HL-60/S4 treated with phorbol 12-myristate 13-acetate at 8.2 ng/mL for 4 days and 3 days (cell line): ENCODE results near the gene CFAP65.

Experiments used
- in situ Hi-C: fragments of 300-500 bp; cut with MboI; formaldehyde crosslinking; loops from 2 replicates; pipeline ENCODE4 v1.15.0; 2022; ENCODE audit warnings: low sequenced_read_pairs

CFAP65 gene

DNA sequence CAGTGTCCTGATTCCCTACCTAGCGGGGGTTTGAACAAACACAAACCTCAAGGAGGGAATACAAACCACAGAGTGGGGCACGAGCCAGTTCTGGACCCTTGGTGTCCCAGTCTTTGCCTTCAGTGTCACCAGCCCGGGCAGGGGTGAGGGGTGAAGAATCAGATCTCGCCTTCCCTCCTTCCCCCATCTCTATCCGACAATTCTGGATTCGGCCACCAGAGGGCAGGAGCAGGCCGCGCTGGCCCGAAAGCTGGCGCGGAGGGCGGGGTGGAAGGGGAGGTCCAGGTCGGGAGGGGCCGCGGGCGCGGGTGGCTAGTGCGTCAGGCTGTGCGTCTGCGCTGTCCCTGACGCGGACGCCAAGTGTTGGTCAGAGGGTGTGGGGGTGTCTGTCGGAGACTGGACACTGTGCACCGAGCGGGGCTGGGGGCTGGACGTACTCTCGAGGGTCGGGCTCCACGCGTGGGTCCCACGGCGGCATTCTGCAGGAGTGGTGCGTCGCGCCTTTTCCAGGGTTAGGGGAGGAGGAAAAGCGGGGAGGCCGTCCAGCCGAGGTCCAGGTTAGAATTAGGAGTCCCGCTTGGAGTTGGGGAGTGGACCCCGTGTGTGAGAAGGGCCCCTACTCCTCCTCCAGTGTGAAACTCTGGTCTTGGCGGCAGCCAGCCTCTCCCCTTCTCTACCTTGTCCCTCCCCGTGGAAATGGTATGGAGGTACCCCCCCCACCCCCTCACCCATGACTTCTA lies 45.2 kb downstream of the CFAP65 start:
- in situ Hi-C loops = no loop called here

- in situ Hi-C loops = no loop called here
Observed at GRCh38 chr2:218995561-218995960, 45.8 kb downstream of the CFAP65 start.

- in situ Hi-C loops = no loop called here
Observed at GRCh38 chr2:218993345-218994315, 47.7 kb downstream of the CFAP65 start, which contains the start of gene CRYBA2. CRYBA2 (minus strand) TSS chr2:218993422; CDS start chr2:218993176, 246 bp downstream.

DNA sequence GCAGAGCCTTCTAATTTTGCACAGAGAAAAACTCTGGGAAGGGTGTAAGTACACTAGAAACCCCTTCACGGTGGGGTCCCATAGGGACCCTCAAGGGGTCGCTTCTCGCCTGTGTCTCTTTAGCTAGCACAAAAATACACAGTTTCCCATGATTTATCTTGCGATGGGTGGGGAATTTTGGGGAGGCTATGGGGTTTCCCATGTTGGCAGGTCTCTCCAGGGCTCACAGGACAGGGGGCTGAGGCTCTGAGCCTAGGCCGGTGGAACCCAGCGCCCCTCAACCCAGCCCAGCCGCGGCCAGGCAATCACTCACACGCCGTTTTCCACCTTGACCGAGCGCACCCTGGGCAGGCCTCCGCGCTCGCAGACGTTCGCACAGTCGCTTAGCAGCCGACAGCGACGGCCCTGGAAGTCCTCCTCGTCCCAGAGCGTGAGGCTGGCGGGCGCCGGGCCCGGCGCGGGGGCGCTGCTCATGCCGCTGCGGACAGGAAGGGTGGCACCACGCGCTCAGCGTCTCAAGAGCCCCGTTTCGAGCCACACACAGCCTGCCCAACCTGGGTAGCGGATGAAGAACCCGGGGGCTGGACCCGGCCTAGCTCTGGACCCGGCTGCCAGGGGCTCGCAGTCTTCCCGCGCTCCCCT lies 48.5 kb downstream of the CFAP65 start:
- in situ Hi-C loops = no loop called here

DNA sequence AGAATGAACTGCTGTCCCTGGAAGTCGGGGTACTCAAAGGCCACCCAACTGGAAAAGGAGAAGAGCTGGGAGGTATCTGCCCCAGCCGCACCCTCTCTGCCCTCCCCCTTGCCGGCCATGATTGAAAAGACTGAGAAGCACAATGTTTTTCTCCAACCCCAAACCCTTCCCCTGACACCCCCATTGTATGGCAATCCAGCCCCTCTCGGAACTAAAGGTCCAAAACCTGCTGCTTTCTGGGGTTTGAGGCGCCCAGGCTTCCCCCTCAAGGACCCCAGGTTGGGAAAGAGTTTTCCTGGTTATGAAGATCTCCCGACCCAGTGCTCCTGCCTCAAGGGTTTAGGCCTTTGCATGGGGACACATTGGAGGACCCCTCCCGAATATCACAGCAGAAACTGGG lies 49.1 kb downstream of the CFAP65 start:
- in situ Hi-C loops = no loop called here

DNA sequence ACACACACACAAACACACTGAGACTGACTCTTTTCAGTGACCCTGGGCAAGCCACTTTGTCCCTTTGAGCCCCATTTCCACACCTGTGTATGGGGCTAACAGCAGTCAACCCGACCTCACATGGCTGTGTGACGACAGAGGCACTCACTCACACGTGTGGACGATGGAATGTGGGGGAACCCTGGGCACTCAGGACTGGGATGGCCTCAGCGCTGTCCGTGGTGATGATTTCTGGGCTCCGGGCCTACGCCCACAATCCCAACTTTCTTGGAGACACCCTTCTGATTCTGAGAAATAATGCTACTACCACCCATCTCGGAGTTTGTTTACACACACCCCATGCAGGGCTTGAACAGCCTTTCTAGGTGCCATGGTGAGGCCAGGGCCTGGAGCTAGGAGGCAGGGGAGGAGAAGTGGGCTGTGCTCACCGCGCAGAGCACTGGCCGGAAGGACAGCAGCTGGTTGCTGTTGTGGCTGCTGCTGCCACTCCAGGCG lies 49.6 kb downstream of the CFAP65 start:
- in situ Hi-C loops = no loop called here

- in situ Hi-C loops = no loop called here
Observed at GRCh38 chr2:218990612-218991011, 50.7 kb downstream of the CFAP65 start.

DNA sequence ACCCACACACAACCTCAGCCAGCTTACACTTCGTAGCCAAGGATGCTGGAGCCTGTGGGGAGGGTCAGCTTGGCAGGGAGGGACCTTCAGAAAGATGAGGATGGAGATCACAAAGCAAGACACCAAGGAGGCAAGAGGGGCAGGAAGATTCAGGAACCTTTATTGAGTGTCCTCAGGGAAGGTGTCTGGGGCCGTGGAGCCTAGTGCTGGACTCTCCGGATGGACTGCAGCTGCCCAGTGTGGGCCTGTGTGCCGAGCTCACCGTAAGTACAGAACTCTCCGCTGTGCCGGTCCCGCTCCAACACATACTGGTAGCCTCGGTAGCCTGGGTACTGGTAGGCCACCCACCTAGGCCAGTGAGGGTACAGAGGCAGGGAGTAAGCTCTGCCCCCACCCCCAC lies 51.3 kb downstream of the CFAP65 start:
- in situ Hi-C loops = no loop called here

- in situ Hi-C loops = no loop called here
Observed at GRCh38 chr2:218988650-218989049, 52.7 kb downstream of the CFAP65 start.

DNA sequence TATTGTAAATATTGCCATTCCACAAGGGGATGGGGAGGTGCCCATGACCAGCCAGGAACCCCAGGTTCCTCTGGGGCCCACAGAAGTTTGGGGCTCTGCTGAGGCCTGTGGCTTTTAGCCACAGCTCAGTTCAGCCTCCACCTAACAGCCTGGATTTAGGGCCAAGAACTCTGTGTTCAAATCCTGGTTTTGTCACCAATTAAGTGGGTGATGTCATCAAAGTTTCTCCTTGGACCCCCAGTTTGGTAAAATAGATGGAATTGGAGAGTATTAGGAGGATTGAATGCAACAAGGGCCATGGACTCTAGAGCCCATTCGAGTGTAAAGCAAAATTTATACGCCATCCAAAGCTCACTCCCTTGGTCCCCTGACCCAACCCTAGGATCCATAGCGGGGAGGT lies 53.2 kb downstream of the CFAP65 start:
- in situ Hi-C loops = no loop called here

DNA sequence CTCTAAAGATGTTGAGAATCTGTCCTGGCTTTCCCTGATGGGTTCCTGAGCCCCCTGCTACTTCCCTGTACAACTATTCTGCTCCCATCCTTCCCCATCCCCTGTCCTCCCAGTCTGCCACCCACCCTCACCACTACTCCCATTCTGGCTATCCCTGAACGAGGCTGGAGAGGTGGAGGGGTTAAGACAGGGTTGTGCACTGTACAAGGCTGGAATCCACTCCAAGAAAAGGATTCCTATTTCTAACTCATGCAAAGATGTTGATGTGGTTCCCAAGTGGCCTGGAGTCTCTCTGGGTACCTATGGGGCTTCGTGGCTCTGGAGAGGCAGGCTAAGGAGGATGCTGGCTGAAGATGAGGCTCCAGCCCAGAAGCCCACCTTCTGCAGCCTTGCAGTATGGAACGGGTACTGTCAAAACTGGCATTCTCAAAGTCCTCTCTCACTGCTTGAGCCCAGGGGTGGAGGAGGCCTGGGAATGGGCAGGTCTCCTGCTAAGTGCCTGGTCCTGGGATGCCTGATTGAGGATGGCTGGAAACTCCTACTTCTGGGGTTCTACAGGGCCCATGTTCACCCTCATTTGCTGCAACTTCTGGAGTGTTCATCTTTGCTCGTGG lies 55.1 kb downstream of the CFAP65 start:
- in situ Hi-C loops = no loop called here

- in situ Hi-C loops = no loop called here
Observed at GRCh38 chr2:218985325-218986091, 55.8 kb downstream of the CFAP65 start.

- in situ Hi-C loops = no loop called here
Observed at GRCh38 chr2:218985021-218985324, 56.3 kb downstream of the CFAP65 start, which contains the start of gene FEV. FEV (minus strand) TSS chr2:218985184; CDS start chr2:218985075, 109 bp downstream.

- in situ Hi-C loops = no loop called here
Observed at GRCh38 chr2:218984239-218985020, 56.9 kb downstream of the CFAP65 start.

- in situ Hi-C loops = no loop called here
Observed at GRCh38 chr2:218983934-218984238, 57.4 kb downstream of the CFAP65 start.

DNA sequence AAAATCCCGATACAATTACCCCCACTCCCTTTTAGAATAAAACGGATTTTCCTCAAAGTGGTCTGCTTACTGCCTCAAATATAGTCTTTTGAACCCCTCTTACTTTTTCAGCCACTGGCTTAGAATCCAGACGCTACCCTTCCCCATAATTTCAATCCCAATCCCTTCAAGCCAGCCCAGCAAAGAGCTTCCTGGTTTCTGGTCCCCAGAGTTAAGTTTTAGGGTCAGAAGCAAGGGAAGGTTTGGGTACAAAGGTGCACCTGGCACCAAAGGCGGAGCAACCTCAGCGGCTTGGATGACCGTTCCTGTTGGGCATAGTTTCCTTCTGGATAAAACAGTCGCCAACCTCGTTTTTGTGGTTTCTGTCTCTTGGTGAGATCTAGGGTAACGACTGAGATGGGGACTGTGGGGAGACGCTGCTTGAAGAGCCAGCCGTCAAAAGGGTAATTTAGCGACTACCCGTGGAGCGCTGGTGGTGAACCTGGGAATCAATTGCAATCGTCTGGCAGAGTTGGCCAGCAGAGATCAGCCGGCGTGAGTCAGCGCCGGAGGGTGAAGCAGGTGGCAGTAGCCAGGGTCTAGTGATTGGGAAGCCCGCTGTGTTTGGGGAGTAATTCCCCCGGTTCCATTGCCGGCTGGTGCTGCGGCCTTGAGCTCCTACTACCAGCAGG lies 57.9 kb downstream of the CFAP65 start:
- in situ Hi-C loops = no loop called here

DNA sequence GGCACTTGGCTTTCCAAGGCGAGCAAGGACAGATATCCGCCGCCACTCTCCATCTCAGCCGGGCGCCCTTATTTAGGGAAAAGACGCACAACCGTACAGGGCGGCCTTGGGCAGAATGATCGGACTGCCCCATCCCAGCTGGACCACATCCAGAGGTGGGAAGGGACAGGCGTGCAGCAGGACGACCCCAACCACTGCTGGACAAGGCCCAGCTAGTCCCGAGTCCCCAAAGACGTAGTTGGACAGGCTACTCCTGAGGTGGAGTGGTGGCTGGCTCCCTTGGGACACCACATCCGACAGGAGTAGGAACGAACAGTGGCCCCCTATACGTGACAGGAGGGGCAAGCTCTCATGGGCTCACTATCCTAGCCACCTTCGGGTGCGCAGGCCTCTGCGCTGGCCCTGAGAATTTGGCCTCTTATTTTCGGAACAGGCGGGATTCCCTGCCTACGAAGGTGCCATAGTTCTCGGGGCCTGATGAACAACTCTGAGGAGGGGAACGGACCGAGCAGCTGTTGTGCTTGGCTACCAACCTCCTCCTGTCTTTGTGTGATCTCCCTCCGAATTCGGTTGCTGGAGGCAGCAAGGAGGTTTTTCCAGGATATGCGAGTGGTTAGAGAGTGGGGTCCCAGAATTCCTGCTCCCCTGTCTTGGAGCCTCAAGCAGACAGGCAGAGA lies 58.6 kb downstream of the CFAP65 start:
- in situ Hi-C loops = no loop called here

GRCh38 chr2:218981881-218982585 lies 59.3 kb downstream of the CFAP65 start:
- in situ Hi-C loops = no loop called here
